HepG2 (cell line): ENCODE measurements around the gene UQCC5. TPM values are rescaled to one million over a fixed set of nuclear protein-coding genes. Genes with fewer than 3 reads are reported as not detected.

ENCODE experiments used
- ATF6 ChIP-seq: sonication (generic); formaldehyde crosslinking; conservative IDR thresholded peaks from 2 replicates; pipeline ENCODE4 v1.4.0; 2020; ENCODE audit warnings: missing genetic modification reagents
- ATF7-NPFF ChIP-seq: sonication (generic); formaldehyde crosslinking; IDR thresholded peaks from 2 replicates; pipeline ENCODE4 v1.8.1; 2023; ENCODE audit warnings: mild to moderate bottlenecking, low read depth, missing genetic modification reagents, moderate library complexity
- CTCF ChIP-seq: sonication (generic); formaldehyde crosslinking; IDR thresholded peaks from 2 replicates; pipeline ENCODE4 v1.5.0; 2020; ENCODE audit warnings: mild to moderate bottlenecking, missing genetic modification reagents, moderate library complexity
- ETV5 ChIP-seq: IDR thresholded peaks from 2 replicates; pipeline ENCODE4 v1.6.1; 2018; ENCODE audit warnings: missing biosample characterization, missing genetic modification reagents, inconsistent platforms, borderline replicate concordance
- FLYWCH1 ChIP-seq: sonication (generic); formaldehyde crosslinking; IDR thresholded peaks from 2 replicates; pipeline ENCODE4 v1.8.1; 2023; ENCODE audit warnings: mild to moderate bottlenecking, missing genetic modification reagents
- MAFG ChIP-seq: sonication (generic); formaldehyde crosslinking; IDR thresholded peaks from 2 replicates; pipeline ENCODE4 v1.5.1; 2020; ENCODE audit warnings: mild to moderate bottlenecking, missing genetic modification reagents
- MTA1 ChIP-seq: sonication (generic); formaldehyde crosslinking; IDR thresholded peaks from 2 replicates; pipeline ENCODE4 v1.4.0; 2020; ENCODE audit warnings: missing genetic modification reagents, mild to moderate bottlenecking, borderline replicate concordance
- RCOR2 ChIP-seq: IDR thresholded peaks from 2 replicates; pipeline ENCODE4 v1.6.1; 2016; ENCODE audit warnings: missing biosample characterization, missing genetic modification reagents
- RXRA ChIP-seq: sonication (generic); formaldehyde crosslinking; IDR thresholded peaks from 2 replicates; pipeline ENCODE4 v1.5.1; 2020; ENCODE audit warnings: missing genetic modification reagents
- SMAD3 ChIP-seq: sonication (generic); formaldehyde crosslinking; IDR thresholded peaks from 2 replicates; pipeline ENCODE4 v1.4.0; 2020; ENCODE audit warnings: missing genetic modification reagents
- SP2 ChIP-seq: sonication (generic); formaldehyde crosslinking; IDR thresholded peaks from 2 replicates; pipeline ENCODE4 v1.5.1; 2020; ENCODE audit warnings: mild to moderate bottlenecking, missing genetic modification reagents
- SRSF4 ChIP-seq: fragments of 200-400 bp; formaldehyde crosslinking; IDR thresholded peaks from one replicate; pipeline ENCODE4 v1.6.1; 2018; ENCODE audit warnings: mild to moderate bottlenecking, low read depth, low read length, moderate library complexity; ENCODE audit not compliant: poor library complexity, severe bottlenecking
- ZFP82 ChIP-seq: sonication (generic); formaldehyde crosslinking; IDR thresholded peaks from 2 replicates; pipeline ENCODE4 v1.5.1; 2020; ENCODE audit warnings: mild to moderate bottlenecking, missing genetic modification reagents, borderline replicate concordance
- ZNF263 ChIP-seq: sonication (generic); formaldehyde crosslinking; IDR thresholded peaks from 2 replicates; pipeline ENCODE4 v1.4.0; 2020; ENCODE audit warnings: missing genetic modification reagents
- ZNF331 ChIP-seq: sonication (generic); formaldehyde crosslinking; IDR thresholded peaks from 2 replicates; pipeline ENCODE4 v1.4.0; 2020; ENCODE audit warnings: missing genetic modification reagents
- ZNF468 ChIP-seq: sonication (generic); formaldehyde crosslinking; IDR thresholded peaks from 2 replicates; pipeline ENCODE4 v1.8.0; 2022; ENCODE audit warnings: mild to moderate bottlenecking, moderate library complexity, missing genetic modification reagents
- ZNF574 ChIP-seq: sonication (generic); formaldehyde crosslinking; IDR thresholded peaks from 2 replicates; pipeline ENCODE4 v1.4.0; 2020; ENCODE audit warnings: missing genetic modification reagents
- ZNF597 ChIP-seq: sonication (generic); formaldehyde crosslinking; IDR thresholded peaks from 2 replicates; pipeline ENCODE4 v1.5.0; 2020; ENCODE audit warnings: missing genetic modification reagents
- ZNF598 ChIP-seq: sonication (generic); formaldehyde crosslinking; IDR thresholded peaks from 2 replicates; pipeline ENCODE4 v1.5.1; 2020; ENCODE audit warnings: mild to moderate bottlenecking, missing genetic modification reagents, borderline replicate concordance
- ZNF691 ChIP-seq: sonication (generic); formaldehyde crosslinking; IDR thresholded peaks from 2 replicates; pipeline ENCODE4 v1.4.0; 2020; ENCODE audit warnings: missing genetic modification reagents, low read depth, mild to moderate bottlenecking, borderline replicate concordance
- ZNF746 ChIP-seq: sonication (generic); formaldehyde crosslinking; IDR thresholded peaks from 2 replicates; pipeline ENCODE4 v1.8.0; 2022; ENCODE audit warnings: mild to moderate bottlenecking, missing genetic modification reagents
- ZZZ3 ChIP-seq: sonication (generic); formaldehyde crosslinking; IDR thresholded peaks from 2 replicates; pipeline ENCODE4 v1.4.0; 2020; ENCODE audit warnings: missing genetic modification reagents, mild to moderate bottlenecking, borderline replicate concordance
- polyA plus RNA-seq, 8 experiments: library from polyadenylated mRNA; depleted of rRNA in 3 of 8; stranded (reverse) in 7 of 8; unstranded in 1 of 8; fragments of >200 nt; fragmentation: Illumina TruSeq in 4 of 8; extraction: Trizol in 4 of 8; gene quantifications; 2 replicates each; pipeline versions ENCODE4 v1.2.1 to v1.2.3, GENCODE V29; 2011 to 2016; ENCODE audit warnings: low read depth in 4 of 8, missing spikeins in 1 of 8, mixed read lengths in 1 of 8; ENCODE audit not compliant: insufficient read depth in 1 of 8
- total RNA-seq, 5 experiments: library from RNA; depleted of rRNA; stranded (reverse); fragments of >200 nt; fragmentation: Illumina TruSeq; extraction: Trizol; gene quantifications; 2 replicates each; pipeline ENCODE4 v1.2.3, GENCODE V29; 2016; ENCODE audit warnings: low read depth in 1 of 5

The UQCC5 gene
- total and polyA plus RNA-seq, 2 of the 13 experiments (the other 11 are each of a cell fraction or from before 2014, with no cell fraction given): 15.4 to 29.5 TPM

GRCh38 chr3:52533623-52534280 lies 2.7 kb upstream of the UQCC5 start, which contains the start of gene NT5DC2 (continued):
- TF ChIP-seq ZNF331 (no peak), ZZZ3 (no peak), MTA1 (CRISPR knock-in tag) (no peak), SRSF4 (peak; percentile 89), ZFP82 (CRISPR knock-in tag) (peak; percentile 92; the same call in 1 of the 2 replicates), FLYWCH1 (CRISPR knock-in tag) (no peak), CTCF (CRISPR knock-in tag) (peak; percentile 59), RXRA (CRISPR knock-in tag) (no peak), SMAD3 (CRISPR knock-in tag) (no peak), ZNF468 (CRISPR knock-in tag) (no peak), ZNF691 (CRISPR knock-in tag) (no peak), ZNF598 (CRISPR knock-in tag) (no peak), ETV5 (no peak), ATF6 (CRISPR knock-in tag) (no peak), ZNF263 (peak; percentile 93), SP2 (CRISPR knock-in tag) (peak; percentile 69), ZNF597 (CRISPR knock-in tag) (no peak), ZNF746 (no peak; the same call in 1 of the 2 replicates), ZNF574 (CRISPR knock-in tag) (no peak), RCOR2 (CRISPR knock-in tag) (no peak), MAFG (CRISPR knock-in tag) (no peak), ATF7-NPFF (CRISPR knock-in tag) (no peak; the same call in 1 of the 2 replicates)
